ENCODE results near the gene ASB10. TPM values are rescaled to one million over a fixed set of nuclear protein-coding genes. Genes with fewer than 3 reads are reported as not detected.

ASB10 gene
- total RNA-seq, 2 donors from 2014 or later: not detected

DNA sequence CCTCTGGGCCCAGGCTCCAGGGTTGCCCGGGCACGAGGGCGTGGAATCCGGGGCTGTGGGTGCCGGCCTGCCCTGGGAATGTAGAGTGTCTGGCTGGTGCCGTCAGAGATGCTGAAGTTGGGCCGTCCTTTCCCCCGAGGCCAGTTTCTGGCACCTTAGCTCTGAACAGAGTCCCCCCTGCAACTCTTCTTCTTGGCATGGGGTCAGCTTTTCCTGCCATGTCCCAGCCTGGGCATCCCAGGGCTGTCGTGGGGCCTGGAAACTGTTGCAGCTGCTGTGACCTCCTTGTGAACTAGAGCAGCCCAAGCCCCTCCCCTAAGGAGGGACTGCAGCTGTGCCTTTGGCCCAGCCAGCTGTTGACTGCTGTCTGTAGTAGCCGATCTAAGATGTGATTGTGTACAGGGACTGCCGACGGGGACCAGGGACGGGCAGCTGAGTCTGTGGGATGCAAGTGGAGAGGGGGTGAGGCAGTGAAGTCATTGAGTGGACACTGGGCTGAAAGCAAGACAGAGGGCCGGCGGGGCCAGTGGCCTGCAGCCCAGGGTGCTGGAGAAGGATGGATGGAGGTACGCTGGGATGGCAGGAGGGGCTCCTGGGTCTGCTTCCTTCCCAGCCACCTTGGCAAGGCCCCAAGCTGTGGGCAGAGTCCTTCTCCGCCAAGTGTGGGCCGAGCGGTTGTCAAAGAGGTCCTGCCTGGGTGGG is 55.3 kb downstream of the ASB10 start:
- no peak for ATAC-seq
- peaks cover 4% of the 10 kb centered on the region for H3K36me3 Mint-ChIP-seq (ENCODE audit: low read depth)
- H3K27me3 Mint-ChIP-seq: no peaks in the 10 kb centered on the region
- no peaks in the 10 kb centered on the region for H3K9me3 ChIP-seq (ENCODE audit: control insufficient read depth, low read length, poor library complexity, severe bottlenecking)
- peaks cover 7% of the 10 kb centered on the region for H3K4me1 Mint-ChIP-seq
- H3K27ac Mint-ChIP-seq: no peak overlapping the region
- no peak for DNase-seq
- H3K4me3 Mint-ChIP-seq: no peak overlapping the region

DNA sequence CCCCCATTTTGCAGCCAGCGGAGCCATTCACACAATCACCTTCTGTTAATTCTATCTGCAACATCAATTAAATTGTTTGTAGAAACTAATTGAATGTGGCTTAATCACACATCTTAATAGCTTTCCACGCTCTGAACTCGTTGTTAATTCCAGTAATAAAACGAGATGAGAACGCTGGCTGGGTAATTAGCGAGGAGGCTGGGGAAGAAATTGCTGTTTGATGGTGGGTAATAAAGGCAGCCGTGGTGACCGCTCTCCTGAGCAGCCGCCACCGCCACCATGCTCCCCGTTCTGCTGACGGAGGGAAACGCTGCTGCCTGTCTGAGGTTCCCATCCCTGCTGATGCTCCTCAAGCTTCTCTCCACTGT is 55.8 kb downstream of the ASB10 start:
- Mint-ChIP-seq H3K27ac (no peak overlapping the region), H3K27me3 (no peaks in the 10 kb centered on the region)
- no peak for ATAC-seq

DNA sequence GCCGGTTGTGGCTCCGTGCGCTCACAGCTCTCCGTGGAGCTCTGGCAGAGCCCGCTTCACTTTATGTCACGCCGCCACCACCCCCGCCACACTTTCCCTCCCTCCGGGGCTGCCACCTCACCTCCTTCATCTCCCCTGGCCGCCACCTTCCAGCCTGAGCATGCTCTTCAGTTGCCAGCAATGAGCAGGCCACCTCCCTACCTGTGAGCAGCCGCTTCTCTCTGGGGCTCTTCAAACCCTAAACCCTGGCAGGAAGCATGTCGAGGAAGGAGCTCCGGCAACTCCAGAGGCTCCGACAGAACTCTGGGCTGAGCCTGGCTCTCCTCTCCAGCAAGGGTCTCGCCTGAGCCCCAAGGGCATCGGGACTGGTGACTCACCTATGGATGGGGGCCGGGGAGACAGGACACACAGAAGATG is 56.3 kb downstream of the ASB10 start:
- DNase-seq (no peak), ATAC-seq (no peak)
- Mint-ChIP-seq H3K36me3 (ENCODE audit: low read depth) (peaks cover 4% of the 10 kb centered on the region), H3K4me1 (peaks cover 7% of the 10 kb centered on the region), H3K4me3 (no peak overlapping the region), H3K27me3 (no peaks in the 10 kb centered on the region), H3K27ac (no peak overlapping the region)
- no peaks in the 10 kb centered on the region for H3K9me3 ChIP-seq (ENCODE audit: control insufficient read depth, low read length, poor library complexity, severe bottlenecking)

More for the DNA sequence above, 55.8 kb downstream of the ASB10 start:
- Mint-ChIP-seq H3K36me3 (ENCODE audit: low read depth) (peaks cover 4% of the 10 kb centered on the region), H3K4me3 (no peak overlapping the region), H3K4me1 (peaks cover 7% of the 10 kb centered on the region)
- no peaks in the 10 kb centered on the region for H3K9me3 ChIP-seq (ENCODE audit: control insufficient read depth, low read length, poor library complexity, severe bottlenecking)
- DNase-seq: no peak

DNA sequence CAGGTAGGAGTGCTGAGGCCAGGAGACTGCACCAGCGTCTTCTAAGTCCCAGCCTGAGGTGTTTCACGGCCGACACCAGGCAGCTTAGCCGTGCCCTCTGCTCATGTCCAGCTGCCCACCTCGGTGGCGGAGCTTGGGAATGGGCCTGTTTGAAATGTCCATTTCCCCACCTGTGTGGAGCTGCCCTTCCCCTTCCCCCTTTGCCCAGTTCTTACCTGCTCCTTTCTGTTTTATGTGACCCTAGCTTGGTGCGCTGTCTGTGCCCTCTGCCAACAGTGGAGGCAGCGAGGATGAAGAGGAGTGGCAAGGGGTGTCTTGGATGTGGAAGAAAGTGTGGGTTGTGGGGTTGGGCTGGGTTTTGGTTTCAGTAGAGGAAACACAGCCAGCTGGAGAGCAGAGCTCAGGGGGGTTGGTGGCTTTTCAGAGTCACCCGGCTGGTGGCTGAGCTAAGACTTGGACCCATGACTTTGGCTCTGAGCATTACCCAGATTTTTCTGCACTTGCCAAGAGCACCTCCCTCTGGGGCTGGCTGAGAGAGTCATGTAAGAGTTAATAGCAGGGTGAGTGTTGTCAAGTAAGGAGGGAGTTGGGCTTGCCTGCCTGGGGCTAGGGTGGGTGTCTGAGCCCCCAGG is 57.0 kb downstream of the ASB10 start:
- H3K4me1 Mint-ChIP-seq: peaks cover 4% of the 10 kb centered on the region
- H3K36me3 Mint-ChIP-seq (ENCODE audit: low read depth): peaks cover 3% of the 10 kb centered on the region
- H3K9me3 ChIP-seq (ENCODE audit: control insufficient read depth, low read length, poor library complexity, severe bottlenecking): no peaks in the 10 kb centered on the region
- no peak overlapping the region for H3K4me3 Mint-ChIP-seq
- ATAC-seq (no peak), DNase-seq (no peak)
- H3K27ac Mint-ChIP-seq: no peak overlapping the region
- no peaks in the 10 kb centered on the region for H3K27me3 Mint-ChIP-seq

DNA sequence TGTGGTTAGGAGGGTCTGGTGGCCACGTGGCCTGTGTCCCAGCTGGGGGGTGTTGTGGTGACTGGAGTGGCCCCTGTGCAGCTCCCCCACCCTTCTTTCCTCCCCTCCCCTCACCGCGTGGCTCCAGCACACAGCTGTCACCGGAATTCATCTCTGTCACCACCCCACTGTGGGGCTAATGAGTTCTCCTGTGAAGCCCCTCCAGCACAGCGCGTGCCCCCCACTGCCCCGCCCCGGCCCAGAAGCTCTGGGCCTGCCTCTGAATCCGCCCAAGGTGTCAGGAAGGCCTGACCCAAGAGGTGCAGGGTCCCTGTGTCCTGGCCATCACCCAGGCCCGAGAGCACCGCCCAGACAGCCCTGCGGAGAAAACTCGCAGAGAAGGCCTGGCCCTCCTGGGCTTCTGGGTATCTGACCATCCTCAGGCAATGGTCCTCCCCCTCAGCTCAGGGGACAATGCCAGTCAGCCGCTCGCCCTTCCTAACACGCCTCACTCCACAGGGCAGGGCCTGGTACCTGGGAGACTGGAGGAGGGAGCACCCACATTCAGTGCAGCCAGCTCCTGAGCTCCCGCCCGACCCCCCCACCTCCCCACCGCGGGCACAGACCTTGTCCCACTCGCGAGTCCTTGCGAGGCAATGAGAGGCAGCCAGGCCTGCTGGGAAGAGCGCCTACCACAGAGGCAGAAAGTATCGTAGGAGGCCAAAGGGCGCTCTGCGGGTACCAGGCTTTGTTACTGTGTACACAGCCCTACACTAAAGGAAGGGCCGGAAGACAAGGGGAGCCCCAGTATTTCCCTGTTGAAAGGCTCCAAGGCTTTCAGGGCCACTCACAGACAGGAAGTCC is 57.7 kb downstream of the ASB10 start:
- ATAC-seq: no peak
- Mint-ChIP-seq H3K4me1 (peaks cover 4% of the 10 kb centered on the region), H3K36me3 (ENCODE audit: low read depth) (peaks cover 3% of the 10 kb centered on the region), H3K27me3 (no peaks in the 10 kb centered on the region), H3K4me3 (no peak overlapping the region), H3K27ac (no peak overlapping the region)
- no peaks in the 10 kb centered on the region for H3K9me3 ChIP-seq (ENCODE audit: control insufficient read depth, low read length, poor library complexity, severe bottlenecking)
- no peak for DNase-seq

DNA sequence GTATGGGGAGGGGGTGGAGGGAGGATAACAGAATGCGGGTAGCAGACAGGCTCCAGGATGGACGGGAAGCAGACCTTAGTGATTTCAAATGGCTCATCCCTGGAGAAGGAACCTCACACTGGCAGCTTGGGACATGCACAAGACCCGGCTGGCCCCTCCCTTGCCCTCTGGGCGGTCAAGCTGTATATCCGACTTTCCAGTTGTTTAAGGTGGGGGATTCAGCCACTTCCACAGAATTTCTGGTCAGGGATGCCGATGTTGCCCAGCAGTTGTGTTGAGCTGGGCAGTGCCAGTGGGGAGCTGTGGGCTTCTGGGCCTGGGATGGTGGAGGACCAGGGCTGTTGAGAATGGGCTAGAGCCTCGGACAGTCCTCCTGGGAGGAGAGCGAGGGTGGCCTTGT is 58.3 kb downstream of the ASB10 start:
- Mint-ChIP-seq H3K4me1 (peaks cover 8% of the 10 kb centered on the region), H3K27ac (no peak overlapping the region), H3K36me3 (ENCODE audit: low read depth) (peaks cover 3% of the 10 kb centered on the region), H3K27me3 (no peaks in the 10 kb centered on the region), H3K4me3 (no peak overlapping the region)
- no peak for DNase-seq
- no peak for ATAC-seq
- no peaks in the 10 kb centered on the region for H3K9me3 ChIP-seq (ENCODE audit: control insufficient read depth, low read length, poor library complexity, severe bottlenecking)

DNA sequence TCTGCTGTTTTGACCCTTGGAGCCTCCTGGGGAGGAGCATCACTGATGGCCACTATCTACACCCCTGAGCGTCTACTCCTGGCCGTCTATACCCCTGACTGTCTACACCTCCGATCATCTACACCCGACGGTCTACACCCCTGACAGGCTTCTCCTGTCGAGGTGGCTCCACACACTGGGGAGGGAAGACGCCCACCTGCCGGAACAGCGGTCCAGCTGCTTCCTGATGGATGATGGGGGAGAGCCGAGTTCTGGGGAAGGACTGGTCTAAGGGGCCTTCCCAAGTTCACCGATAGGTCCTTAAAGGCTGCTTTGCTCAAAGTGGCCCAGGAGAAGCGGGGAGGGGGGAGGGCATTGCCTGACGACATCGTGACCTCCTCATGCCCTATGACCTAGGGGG is 58.9 kb downstream of the ASB10 start:
- H3K4me1 Mint-ChIP-seq: peaks cover 12% of the 10 kb centered on the region
- peaks cover 4% of the 10 kb centered on the region for H3K36me3 Mint-ChIP-seq (ENCODE audit: low read depth)
- no peak for DNase-seq
- H3K4me3 Mint-ChIP-seq: no peak overlapping the region
- H3K27ac Mint-ChIP-seq: peak overlapping the region; percentile 34
- no peaks in the 10 kb centered on the region for H3K9me3 ChIP-seq (ENCODE audit: control insufficient read depth, low read length, poor library complexity, severe bottlenecking)
- no peaks in the 10 kb centered on the region for H3K27me3 Mint-ChIP-seq
- no peak for ATAC-seq

DNA sequence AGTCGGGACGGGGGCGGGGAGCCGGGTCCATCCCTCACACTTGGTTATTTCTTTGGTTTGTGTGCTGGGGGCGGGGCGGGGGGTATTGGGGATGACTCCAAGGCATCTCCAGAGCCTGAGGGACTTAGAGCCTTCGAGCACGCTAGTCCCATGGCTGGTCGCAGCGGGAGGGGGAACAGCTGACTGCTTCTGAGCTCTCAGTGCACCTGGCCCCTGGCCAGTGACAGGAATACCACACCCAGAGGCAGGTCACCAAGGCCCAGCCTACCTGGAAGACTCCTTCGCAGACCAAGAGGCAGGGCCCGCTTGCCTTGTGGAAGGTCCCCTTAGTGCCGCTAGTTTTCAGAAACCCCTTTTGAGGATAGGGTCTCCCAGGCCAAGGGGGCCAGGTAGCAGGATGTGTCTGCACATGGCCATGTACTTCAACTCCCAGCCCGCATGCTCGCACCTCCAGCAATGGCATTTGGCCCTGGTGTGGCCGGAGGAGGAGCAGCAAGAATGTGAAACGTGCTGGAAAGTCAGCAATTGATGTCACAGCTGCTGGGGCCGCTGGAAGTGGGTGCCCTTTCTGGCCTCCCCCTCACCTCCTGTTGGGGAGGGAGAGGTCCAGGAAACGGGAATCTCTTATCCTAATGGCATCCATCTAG is 60.4 kb downstream of the ASB10 start:
- no peak for ATAC-seq
- H3K4me3 Mint-ChIP-seq: no peak overlapping the region
- H3K27me3 Mint-ChIP-seq: no peaks in the 10 kb centered on the region
- H3K9me3 ChIP-seq (ENCODE audit: control insufficient read depth, low read length, poor library complexity, severe bottlenecking): no peaks in the 10 kb centered on the region
- no peak overlapping the region for H3K27ac Mint-ChIP-seq
- H3K36me3 Mint-ChIP-seq (ENCODE audit: low read depth): peaks cover 4% of the 10 kb centered on the region
- no peak for DNase-seq
- H3K4me1 Mint-ChIP-seq: peaks cover 10% of the 10 kb centered on the region

GRCh38 chr7:151125846-151126481 is 61.1 kb downstream of the ASB10 start:
- DNase-seq (no peak), ATAC-seq (no peak)
- no peak overlapping the region for H3K4me3 Mint-ChIP-seq
- H3K27me3 Mint-ChIP-seq: no peaks in the 10 kb centered on the region
- H3K36me3 Mint-ChIP-seq (ENCODE audit: low read depth): peaks cover 9% of the 10 kb centered on the region
- peaks cover 10% of the 10 kb centered on the region for H3K4me1 Mint-ChIP-seq
- no peaks in the 10 kb centered on the region for H3K9me3 ChIP-seq (ENCODE audit: control insufficient read depth, low read length, poor library complexity, severe bottlenecking)
- H3K27ac Mint-ChIP-seq: no peak overlapping the region

Other genes starting within 250 kb of the ASB10 start
- 1 to 10 TPM; 2.2 to 5.6 TPM for gene KCNH2, start 208.9 kb downstream of the ASB10 start, total RNA-seq
- 1 to 10 TPM; 9.4 to 9.6 TPM for gene NOS3, start 196.2 kb downstream of the ASB10 start, total RNA-seq
- 10 to 100 TPM in 1 of 2 donors, 1 to 10 TPM in 1; 5.3 to 12.2 TPM for gene ATG9B, start 162.8 kb downstream of the ASB10 start, total RNA-seq
- gene ABCB8, start 158.8 kb downstream of the ASB10 start, total RNA-seq: 10 to 100 TPM; 47.7 to 60.1 TPM
- gene ASIC3, start 138.7 kb downstream of the ASB10 start, total RNA-seq: 1 to 10 TPM; 6.7 to 9.1 TPM
- 1 to 10 TPM; 4.7 TPM for gene CDK5, start 129.4 kb downstream of the ASB10 start, total RNA-seq
- gene SLC4A2, start 127.7 kb downstream of the ASB10 start, total RNA-seq: 10 to 100 TPM; 48.9 to 61.3 TPM
- 10 to 100 TPM; 67.7 to 82.2 TPM for gene FASTK, start 106.4 kb downstream of the ASB10 start, total RNA-seq
- 10 to 100 TPM; 46.6 to 52.4 TPM for gene TMUB1, start 103.8 kb downstream of the ASB10 start, total RNA-seq
- 10 to 100 TPM; 45.6 to 53.0 TPM for gene AGAP3, start 100.8 kb downstream of the ASB10 start, total RNA-seq
- gene GBX1, start 19.6 kb downstream of the ASB10 start, total RNA-seq: not detected
- 1 to 10 TPM; 1.0 to 4.1 TPM for gene H2BK1, start 23.2 kb upstream of the ASB10 start, total RNA-seq
- 10 to 100 TPM; 24.2 to 26.7 TPM for gene ABCF2, start 40.0 kb upstream of the ASB10 start, total RNA-seq
- 10 to 100 TPM; 39.4 to 41.6 TPM for gene CHPF2, start 45.2 kb upstream of the ASB10 start, total RNA-seq
- 10 to 100 TPM in 1 of 2 donors, 1 to 10 TPM in 1; 9.8 to 10.7 TPM for gene SMARCD3, start 61.4 kb upstream of the ASB10 start, total RNA-seq
- gene NUB1, start 154.6 kb upstream of the ASB10 start, total RNA-seq: 10 to 100 TPM; 71.9 to 87.2 TPM
- gene WDR86, start 222.8 kb upstream of the ASB10 start, total RNA-seq: 10 to 100 TPM in 1 of 2 donors, 1 to 10 TPM in 1; 9.7 to 24.4 TPM